GM12865 (cell line): ENCODE data around the gene TRMT1.

Experiments used
- DNase-seq: peaks from one replicate; pipeline ENCODE4 v3.0.0; 2010; ENCODE audit warnings: low read depth
- H3K4me3 ChIP-seq: 2 replicates; pipeline ENCODE4 v1.5.1; 2011; ENCODE audit warnings: mild to moderate bottlenecking, low read depth, low read length, control low read depth
- TF ChIP-seq, protein P1 (sequence below): IDR thresholded peaks from 2 replicates; pipeline ENCODE4 v1.5.1; 2011; ENCODE audit warnings: low read length, control low read depth, low read depth, inconsistent platforms; ENCODE audit not compliant: insufficient read depth; ENCODE audit errors: missing control alignments

TRMT1 gene

DNA sequence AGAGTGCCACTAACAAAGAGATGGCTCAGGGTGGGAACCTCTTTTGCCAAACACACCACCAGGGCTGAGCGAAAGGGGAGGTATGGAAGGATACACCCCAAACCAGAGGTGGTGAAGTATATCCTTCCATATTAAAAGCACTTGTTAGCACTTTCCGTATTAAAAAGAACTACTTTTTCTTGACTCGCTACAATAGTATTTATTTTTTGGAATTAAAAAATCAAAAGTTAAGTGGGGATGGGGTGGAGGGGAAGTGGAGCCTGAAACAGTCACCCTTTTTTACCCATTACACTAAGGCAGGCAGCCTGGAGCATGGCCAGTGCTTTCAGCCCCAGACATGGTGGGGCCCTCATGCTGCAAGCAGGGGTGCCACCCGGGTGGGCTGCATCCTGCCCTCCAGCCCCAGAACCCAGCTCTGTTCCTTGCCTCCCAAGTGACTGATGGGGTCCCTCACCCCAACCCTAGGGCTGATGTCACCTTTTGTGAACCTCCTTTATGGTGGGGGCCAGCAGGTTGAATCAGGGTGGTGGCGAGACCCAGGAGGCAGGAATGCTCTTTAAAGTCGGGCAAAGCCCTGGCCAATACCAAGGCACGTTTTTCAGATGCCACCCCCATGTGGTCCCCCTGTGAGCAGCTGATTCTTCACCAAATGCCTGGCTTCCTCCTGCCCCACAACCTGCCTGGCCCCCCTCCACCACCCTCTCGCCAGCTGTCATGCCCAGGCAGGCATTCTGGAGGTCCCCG is 44.9 kb downstream of the TRMT1 start:
- no peak for DNase-seq
- TF ChIP-seq, protein P1, sequence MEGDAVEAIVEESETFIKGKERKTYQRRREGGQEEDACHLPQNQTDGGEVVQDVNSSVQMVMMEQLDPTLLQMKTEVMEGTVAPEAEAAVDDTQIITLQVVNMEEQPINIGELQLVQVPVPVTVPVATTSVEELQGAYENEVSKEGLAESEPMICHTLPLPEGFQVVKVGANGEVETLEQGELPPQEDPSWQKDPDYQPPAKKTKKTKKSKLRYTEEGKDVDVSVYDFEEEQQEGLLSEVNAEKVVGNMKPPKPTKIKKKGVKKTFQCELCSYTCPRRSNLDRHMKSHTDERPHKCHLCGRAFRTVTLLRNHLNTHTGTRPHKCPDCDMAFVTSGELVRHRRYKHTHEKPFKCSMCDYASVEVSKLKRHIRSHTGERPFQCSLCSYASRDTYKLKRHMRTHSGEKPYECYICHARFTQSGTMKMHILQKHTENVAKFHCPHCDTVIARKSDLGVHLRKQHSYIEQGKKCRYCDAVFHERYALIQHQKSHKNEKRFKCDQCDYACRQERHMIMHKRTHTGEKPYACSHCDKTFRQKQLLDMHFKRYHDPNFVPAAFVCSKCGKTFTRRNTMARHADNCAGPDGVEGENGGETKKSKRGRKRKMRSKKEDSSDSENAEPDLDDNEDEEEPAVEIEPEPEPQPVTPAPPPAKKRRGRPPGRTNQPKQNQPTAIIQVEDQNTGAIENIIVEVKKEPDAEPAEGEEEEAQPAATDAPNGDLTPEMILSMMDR: no peak
- H3K4me3 ChIP-seq: no peak overlapping the region

DNA sequence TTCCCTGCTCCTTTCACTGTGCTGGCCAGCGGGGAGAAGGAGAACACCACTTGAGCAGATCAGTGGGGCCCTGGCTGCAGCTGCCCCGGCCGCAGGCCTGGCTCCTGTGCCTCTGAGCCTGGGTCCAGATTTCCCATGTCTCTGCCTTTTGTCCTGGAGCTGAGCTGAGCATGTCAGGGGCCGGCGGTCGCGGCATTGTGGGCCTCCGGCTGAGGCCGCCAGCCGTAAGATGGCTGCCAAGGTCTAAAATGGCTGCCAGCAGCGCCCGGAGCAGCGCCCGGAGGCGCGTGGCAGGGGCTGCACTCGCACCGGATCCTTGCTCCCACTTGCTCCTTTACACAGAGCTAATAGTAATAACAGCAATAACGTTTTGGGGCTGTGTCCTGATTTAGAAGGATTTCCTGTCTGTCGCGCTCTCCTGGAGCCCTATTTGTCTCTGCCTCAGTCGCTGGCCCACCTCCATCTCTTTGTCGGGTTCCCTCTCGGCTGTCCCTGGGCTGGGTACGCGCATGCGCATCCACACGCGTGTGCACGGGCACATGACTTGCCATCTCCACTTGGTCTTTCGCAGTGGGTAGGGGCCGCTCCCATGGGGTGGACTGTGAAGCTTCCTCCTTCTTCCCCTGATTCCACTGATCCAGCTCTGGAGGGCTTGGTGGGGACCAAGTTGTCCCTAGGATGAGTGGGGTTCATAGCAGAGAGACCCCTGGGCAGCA is 46.0 kb downstream of the TRMT1 start:
- H3K4me3 ChIP-seq: no peak overlapping the region
- no peak for DNase-seq
- TF ChIP-seq, protein P1: no peak

DNA sequence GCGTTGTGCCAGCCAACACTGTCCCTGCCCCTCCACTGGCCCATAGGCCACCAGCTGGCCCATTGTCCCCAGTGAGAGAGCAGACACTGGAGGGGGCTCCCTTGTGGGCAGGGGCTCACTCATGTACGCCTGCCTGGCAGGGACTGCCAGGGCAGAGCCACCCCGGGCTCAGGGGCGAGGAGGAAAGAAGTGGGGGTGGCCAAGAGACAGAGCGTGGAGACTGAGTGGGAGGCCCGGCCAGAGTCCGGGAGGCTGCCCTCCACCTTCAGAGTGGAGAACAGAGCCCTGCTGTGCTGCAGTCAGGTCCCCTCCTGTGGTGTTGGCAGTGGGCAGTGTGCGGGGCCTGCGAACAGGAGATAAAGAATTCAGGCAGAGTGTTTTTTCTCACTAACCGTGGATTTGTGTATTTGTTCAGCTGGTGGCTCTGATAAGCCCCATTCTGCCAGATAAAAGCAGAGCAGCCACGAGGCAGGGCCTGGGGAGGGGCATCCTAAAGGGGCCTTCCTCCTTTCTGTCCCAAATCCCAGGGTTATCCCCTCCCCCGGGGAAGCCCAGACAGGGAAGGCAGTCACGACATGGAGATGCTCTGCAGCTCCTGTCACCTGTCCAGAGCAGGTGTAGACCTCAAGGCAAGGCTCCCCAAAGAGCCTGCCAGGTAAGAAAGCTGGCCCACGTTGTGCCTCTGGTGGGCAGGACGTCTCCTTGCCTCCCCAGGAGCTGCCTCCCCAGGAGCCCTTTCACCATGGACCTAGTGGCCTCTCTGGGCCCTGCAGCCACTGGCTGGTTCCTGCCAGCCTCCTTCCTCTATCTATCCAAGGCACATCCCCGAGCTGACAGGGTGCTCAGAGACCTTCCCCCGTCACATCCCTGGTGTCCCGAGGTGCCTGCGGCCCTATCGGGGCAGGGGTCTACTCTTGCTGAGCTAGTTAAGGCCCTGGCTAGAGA is 46.9 kb downstream of the TRMT1 start:
- DNase-seq: no peak
- H3K4me3 ChIP-seq: no peak overlapping the region
- TF ChIP-seq, protein P1: no peak

DNA sequence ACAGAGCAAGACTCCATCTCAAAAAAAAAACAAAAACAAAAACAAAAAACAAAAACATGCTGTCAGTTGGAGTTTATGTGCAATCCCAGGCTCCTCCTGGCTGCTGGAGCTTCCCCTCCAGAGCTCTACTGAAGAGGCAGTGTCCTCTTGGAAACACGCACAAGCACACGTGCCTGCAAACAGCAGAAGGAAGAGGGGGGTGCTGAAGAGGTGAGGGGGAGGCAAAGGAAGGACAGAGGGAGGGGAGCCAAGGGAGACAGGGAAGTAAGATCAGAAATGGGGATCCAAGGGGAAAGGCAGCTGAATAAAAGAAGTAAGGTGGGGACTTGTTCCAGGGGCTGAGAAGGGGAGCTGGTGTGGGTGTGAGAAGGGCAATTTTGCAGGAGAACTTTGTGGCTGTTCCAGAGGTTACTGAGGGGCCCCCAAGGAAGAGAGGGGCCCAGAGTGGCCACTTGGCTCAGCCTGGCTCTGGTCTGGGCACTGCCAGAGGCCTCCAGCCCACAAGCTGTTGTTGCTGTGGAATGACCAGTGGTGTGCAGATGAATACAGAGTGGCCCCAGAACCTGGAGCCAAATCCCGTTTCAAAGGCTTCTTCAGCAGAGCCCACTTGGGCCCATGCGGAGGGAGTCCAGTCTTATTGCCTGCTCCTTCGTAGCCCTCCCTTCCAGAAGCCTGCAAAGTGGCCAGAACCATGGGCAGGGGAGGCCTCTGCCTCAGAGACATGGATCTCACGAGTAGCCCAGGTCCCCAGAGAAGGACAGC is 48.3 kb downstream of the TRMT1 start:
- TF ChIP-seq, protein P1: no peak
- DNase-seq: no peak
- H3K4me3 ChIP-seq: no peak overlapping the region

DNA sequence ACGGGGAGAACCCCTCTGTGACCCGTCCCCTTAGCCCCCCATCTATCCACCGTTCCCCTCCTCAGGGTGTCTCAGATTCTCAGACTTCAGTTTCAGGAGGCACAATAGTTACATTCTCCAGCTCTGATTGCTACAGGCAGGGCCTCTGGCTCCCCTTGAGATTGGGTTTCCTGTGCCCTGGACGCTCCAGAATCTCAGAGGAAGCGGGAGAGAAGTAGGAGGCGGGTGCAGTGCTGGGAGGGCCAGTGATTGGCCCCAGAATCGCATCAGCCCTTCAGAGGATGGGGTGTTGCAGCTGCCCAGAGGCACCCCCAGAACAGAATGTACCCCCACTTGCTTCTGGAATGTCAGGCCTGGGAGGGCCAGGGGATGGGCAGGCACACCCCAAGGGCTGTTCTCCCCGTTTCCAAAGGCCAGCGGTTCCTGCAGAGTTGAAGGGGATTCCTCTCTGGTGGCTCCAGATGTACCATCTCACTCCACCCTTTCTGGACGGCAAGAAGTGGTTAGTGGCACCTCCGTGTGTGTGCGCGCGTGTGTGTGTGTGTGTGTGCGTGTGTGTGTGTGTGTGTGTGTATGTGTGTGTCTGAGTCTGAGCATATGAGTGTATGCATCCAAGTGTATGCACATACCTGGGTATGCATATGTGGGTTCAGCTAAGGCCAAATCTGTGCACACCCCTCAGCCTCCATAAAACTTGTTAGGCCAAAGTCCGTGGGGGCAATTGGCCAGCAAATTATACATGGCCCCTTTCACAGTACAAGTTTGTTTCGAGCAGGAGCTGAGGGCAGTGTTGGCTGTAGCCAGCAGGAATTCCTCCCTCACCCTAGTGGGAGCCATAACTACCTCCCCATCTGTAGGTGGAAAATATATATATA is 49.4 kb downstream of the TRMT1 start:
- H3K4me3 ChIP-seq: no peak overlapping the region
- DNase-seq: no peak
- TF ChIP-seq, protein P1: no peak
